Stimulated activated CD4-positive, alpha-beta T cell treated with anti-CD3 and anti-CD28 coated beads, Interleukin-1b, Interleukin-23, amount 100 ng/mL, for 1 hour (primary cell): ENCODE results near the gene CACNA1C.

Experiments used
- DNase-seq, 2 donors: peaks; one replicate each; pipeline ENCODE4 v3.0.0-alpha.2; 2020; ENCODE audit warnings: low read depth in 2 of 2

CACNA1C gene

DNA sequence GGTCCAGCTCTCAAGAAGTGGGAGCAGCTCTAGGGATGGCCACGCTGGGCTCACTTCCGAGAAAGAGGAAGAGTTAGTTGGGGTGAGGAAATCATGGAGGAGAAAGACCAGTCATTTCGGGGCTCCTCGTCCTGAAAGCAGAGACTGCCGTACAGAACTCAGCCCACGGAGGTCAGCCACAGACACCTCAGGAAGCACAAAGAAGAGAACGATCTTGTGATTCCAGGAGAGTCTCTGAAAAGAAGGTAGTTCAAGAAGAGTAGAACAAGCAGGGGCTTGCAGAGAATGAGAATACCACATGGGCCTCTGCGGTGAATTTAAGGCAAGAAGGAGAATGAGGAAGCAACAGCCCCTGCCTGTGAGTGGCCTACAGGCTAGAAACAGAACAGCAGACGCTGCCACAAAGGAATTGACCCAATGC, 311.9 kb downstream of the CACNA1C start:
- no peak for DNase-seq

DNA sequence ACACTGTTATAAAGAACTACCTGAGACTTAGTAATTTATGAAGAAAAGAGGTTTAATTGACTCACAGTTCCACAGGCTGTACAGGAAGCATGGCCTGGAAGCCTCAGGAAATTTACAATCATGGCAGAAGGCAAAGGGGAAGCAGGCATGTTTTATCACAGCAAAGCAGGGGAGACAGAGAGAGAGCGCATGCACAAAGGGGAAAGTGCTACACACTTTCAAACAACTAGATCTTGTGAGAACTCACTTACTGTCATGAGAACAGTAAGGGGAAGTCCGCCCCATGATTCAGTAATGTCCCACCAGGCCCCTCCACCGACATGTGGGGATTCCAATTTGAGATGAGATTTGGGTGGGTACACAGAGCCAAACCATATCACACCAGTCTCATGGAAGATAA, 313.9 kb downstream of the CACNA1C start:
- DNase-seq: no peak

- no peak for DNase-seq
Measured at GRCh38 chr12:2372178-2372577, 319.4 kb downstream of the CACNA1C start.

DNA sequence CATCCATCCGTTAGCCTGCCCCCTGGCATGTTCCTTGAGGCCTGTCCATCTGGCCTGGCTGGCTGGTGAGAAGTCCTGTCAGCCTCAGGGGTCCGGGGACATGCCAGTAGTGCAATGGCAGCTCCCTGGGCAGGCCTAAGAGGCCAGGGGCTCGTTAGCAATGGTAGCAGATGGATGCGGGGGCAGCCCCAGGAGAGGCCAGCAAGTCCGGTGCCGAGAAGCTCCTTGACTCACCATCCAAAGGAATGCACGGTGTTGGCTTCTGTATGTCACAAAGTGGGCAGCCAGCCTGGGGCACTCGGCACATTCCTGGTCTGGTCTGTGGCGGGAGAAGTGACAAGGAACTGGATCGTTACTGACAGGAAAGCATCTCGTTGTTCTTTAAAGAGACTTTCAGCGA, 319.9 kb downstream of the CACNA1C start:
- no peak for DNase-seq

DNA sequence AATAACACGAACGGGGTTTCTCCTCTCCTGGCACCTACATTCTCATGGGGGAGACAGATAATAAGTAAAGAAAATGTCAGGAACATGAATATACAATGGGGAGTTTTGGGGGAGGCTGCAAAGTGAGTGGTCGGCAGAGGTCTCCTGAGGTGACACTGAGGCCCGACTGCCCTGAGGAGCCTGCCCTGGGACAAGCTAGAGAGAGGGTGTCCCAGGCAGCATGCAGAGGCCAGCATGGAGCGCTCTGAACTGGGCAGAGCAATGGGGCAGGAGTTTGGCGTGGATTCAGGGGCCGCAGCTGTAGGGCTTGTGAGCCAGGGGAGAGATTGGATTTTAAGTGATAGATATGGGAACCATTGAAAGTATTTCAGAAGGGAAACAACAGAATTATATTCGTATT, 320.5 kb downstream of the CACNA1C start:
- no peak for DNase-seq

GRCh38 chr12:2374092-2374906, 321.5 kb downstream of the CACNA1C start:
- DNase-seq: no peak

DNA sequence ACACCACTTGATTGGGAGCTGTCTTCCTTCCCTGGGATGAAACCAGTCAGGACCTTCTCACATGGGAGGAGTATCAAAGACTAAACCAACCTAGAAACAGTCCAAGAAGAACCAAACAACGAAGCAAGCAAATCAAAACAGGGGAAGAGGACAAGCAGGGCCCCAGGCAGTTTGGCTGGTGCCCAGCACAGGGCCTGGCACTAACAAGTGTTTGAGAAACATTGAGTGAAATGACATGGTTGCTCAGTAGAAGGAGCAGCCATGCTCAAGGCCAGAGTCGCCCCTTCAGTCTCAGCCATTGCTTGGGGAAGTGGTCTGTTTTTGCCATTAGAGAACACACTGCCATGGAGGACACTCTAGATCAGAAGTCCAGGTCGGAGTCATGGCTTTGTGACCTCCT, 323.1 kb downstream of the CACNA1C start:
- no peak for DNase-seq

GRCh38 chr12:2376908-2377657, 324.3 kb downstream of the CACNA1C start:
- no peak for DNase-seq

GRCh38 chr12:2378835-2379330, 326.1 kb downstream of the CACNA1C start:
- no peak for DNase-seq

GRCh38 chr12:2380946-2381345, 328.2 kb downstream of the CACNA1C start:
- DNase-seq: no peak

GRCh38 chr12:2382370-2383155, 329.8 kb downstream of the CACNA1C start:
- DNase-seq: no peak

DNA sequence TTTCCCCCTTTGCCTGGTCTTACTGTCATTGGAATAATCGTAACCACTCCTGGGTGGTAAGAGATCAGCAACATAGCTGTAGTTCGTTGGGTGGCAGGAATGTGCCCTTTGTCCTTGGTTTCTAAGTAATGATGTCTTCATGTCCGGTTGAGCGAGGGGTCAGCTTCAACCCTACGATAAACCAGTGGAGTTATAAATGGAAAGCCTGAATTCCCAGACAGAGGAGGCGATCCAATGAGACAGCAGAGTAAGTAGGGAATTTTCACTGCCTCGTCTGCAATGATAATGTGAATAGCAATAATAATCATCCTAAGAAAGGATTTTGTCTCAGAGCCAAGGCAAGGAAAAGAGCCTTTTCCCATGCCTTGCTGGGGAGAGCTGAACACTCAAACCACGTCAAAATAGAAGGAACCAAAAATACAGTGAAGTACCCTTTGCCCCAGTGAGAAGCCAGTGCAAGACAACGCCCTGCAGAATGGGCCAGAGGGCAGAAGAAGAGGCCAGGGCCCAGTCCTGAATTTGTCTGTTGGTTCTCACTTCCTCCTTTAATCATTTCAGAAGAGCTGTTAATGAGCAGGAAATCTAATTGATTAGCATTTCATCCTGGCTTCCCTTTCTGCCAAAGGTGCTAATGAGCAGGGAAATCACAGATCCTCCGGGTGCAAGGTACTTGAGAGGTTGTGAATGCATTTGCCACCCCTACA, 330.7 kb downstream of the CACNA1C start:
- no peak for DNase-seq

GRCh38 chr12:2384029-2384386, 331.2 kb downstream of the CACNA1C start:
- DNase-seq: no peak

DNA sequence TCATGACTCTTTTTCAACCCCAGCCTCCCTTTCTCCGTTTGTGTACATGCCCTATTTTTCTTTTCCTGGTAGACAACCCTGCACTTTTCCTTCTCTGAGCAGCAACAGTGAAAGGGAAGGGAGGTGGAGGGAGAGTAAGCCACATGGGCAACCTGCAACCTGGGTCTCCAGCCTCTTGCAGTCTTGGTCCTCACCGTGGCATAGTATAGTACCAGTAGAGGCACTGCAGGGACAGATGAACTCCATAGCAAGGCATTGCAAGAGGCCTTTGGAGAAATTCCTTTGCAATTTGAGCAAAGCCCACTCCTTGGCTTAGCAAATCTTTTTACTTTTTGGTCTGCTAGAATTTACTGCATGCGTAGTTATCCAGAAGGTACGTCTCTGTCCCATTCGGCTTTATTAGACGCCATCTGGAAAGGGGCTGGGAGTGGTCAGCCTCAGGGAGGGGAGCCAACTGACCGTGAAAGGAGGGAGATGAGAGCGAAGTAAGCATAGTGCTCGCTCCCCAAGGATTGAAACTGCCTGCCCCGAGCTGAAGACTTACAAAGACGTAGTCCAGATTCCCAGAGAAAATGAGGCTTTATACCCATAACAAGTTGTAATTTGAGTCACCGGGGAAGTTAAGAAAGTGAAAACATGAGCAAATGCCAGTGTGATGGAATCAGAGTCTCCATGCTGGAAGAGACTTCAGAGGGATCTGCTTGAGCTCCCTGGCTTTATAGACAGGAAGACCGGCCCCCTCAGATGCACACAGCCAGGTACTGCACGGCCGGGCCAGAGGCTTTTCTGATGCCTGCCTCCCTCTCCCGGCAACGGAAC, 332.0 kb downstream of the CACNA1C start:
- DNase-seq: no peak

DNA sequence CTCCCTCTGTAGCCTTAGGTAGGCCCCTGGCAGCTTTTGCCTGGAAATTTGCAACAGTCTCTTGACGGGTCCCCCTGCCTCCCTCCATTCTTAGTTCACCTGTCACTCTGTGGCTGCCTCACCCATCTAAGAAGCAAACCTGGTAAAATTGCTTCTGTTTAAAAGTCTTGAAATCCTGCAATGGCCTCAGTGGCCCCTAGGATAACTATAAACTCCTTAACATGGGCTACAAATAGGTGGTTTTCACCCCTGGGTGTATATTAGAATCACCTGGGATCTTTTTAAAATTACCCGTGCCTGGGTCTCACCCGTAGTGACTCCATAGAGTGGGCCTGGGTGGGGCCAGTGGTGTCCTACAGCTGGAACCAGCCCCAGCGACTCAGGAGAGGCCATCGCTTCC, 332.7 kb downstream of the CACNA1C start:
- DNase-seq: no peak

GRCh38 chr12:2386566-2386965, 333.8 kb downstream of the CACNA1C start:
- no peak for DNase-seq

DNA sequence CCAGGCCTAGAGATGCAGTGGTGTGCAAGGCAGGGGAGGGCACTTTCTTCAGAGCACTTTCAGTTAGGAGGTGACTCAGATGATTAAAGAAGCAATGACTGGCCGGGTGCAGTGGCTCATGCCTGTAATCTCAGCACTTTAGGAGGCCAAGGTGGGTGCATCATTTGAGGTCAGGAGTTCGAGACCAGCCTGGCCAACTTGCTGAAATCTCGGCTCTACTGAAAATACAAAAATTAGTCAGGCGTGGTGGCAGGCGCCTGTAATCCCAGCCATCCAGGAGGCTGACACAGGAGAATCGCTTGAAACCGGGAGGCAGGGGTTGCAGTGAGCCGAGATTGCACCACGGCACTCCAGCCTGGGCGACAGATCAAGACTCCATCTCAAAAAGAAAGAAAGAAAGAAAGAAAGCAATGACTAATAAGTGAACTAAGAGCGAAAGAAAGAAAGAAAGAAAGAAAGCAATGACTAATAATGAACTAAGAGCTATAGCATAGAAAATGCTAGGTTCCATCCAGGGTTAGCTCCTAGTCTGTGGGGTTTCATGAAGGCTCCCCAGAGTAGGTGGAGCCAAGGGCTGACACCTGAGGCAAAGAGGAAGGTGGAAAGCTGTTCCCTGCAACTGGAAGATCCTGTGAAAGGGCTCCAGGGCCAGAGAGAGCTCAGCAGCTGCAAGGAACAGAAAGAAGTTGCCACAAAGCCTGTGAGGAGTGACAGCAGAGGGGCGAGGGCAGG, 334.5 kb downstream of the CACNA1C start:
- no peak for DNase-seq

GRCh38 chr12:2389079-2389790, 336.4 kb downstream of the CACNA1C start:
- DNase-seq: no peak

DNA sequence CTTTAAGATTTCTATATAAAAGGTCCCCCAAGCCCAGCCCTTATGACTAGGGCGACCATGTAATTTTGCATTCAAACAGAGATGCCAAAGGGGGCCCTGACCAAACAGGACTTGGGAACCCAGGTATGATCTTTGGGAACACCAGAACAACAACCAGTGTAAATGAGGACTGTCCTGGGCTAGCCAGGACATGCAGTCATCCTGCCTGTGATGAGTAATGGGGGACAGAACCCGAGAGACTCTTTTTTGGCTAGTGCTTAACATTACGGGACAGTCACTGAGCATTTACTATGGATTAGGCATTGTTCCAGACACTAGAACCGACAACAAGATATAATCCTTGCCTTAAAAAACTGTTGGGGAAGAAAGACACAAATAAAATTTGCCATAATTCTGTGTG, 337.3 kb downstream of the CACNA1C start:
- no peak for DNase-seq
